Stomach smooth muscle (tissue), 2 donors: ENCODE results near the gene SOX5.
"Not testable (repeated sequence)": the region's sequence is repeated elsewhere in the genome, so short reads cannot be mapped to it uniquely, and the experiment has no call there.

Experiments used
- H3K27ac ChIP-seq: one replicate; pipeline ENCODE4 v1.7.0; 2013; ENCODE audit warnings: mild to moderate bottlenecking, low read length, inconsistent platforms
- H3K27me3 ChIP-seq, 2 donors: one replicate each; pipeline ENCODE4 v1.7.0; 2013; ENCODE audit warnings: low read length in 2 of 2; ENCODE audit not compliant: insufficient read depth in 2 of 2, control insufficient read depth in 1 of 2
- H3K36me3 ChIP-seq, 2 donors: one replicate each; pipeline ENCODE4 v1.7.0; 2013; ENCODE audit warnings: low read length in 2 of 2; ENCODE audit not compliant: control insufficient read depth in 2 of 2, insufficient read depth in 2 of 2
- H3K4me1 ChIP-seq: one replicate; pipeline ENCODE4 v1.7.0; 2013; ENCODE audit warnings: low read length; ENCODE audit not compliant: control insufficient read depth, insufficient read depth
- H3K4me3 ChIP-seq, 2 donors: one replicate each; pipeline ENCODE4 v1.7.0; 2013; ENCODE audit warnings: low read length in 2 of 2
- H3K9ac ChIP-seq, 2 donors: one replicate each; pipeline ENCODE4 v1.7.0; 2013; ENCODE audit warnings: low read length in 2 of 2, mild to moderate bottlenecking in 1 of 2
- H3K9me3 ChIP-seq, 2 donors: one replicate each; pipeline ENCODE4 v1.7.0; 2013; ENCODE audit warnings: low read length in 2 of 2; ENCODE audit not compliant: control insufficient read depth in 2 of 2
- donor health status: healthy.
- donor health status: Pancreatic carcinoma.

Gene SOX5

DNA sequence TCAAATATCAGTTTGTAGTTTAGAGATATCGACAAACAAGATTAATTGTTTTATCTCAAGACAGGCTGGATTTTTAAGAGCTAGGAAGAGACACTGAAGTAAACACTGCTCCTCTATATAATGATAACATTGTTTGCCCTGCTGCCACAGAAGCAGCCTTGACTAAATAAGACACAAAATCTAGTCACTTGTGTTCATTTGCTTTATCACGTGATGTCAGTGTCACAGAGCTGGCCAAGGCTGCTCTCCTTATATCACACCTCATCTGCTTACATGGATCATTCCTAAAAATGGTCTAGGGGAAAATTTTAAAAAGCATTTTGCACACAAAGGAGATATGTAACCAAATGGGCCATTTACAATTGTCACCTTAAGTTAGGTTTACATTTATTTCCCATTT is 64.1 kb downstream of the SOX5 start:
- no peaks in the 10 kb centered on the region for H3K36me3 ChIP-seq
- no peak overlapping the region for H3K4me3 ChIP-seq
- H3K27me3 ChIP-seq = no peaks in the 10 kb centered on the region
- H3K9me3 ChIP-seq = no peaks in the 10 kb centered on the region
- no peak overlapping the region for H3K9ac ChIP-seq
- H3K27ac ChIP-seq = no peak overlapping the region
- H3K4me1 ChIP-seq = no peaks in the 10 kb centered on the region

DNA sequence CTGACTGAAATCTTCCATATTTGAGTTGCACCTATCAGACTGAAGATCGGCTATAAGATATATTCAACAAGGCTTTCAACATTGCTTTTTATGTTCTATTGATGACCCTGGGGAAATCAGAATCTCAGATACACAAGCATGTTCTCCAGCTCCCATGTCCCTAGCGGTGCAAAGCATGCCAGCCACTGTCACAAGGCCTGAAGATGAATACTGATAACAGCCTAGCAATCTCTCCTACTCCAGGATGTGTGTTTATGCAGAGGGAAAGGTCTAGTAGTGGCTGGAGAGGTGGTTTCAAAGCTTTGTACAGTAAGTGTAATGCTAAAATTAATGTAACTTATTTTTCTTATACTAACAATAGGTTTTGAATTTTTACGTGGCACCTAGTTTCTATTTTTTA is 64.6 kb downstream of the SOX5 start:
- Histone ChIP-seq H3K4me1 (no peaks in the 10 kb centered on the region), H3K4me3 (no peak overlapping the region), H3K9me3 (no peaks in the 10 kb centered on the region), H3K9ac (no peak overlapping the region), H3K27me3 (no peaks in the 10 kb centered on the region), H3K36me3 (no peaks in the 10 kb centered on the region), H3K27ac (no peak overlapping the region)

DNA sequence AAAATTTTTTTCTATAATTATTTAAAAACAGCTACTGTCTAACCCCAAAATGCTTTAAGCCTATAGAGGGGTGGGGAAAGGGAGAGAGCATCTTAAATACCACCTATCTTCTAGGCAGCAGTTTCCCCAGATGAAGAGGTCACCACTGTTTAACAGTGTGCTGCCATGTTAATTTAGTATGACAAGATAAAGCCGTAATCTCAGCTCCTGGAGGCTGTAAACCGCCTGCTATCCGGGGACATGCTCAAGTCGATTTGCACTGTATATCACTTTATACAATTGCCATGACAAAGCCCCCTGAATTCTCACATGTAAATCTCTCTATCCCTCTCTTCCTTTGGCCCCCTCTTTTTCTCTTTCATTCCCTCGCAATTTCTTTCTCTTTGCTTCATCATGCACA is 68.5 kb downstream of the SOX5 start:
- no peak overlapping the region for H3K9ac ChIP-seq
- H3K9me3 ChIP-seq = no peaks in the 10 kb centered on the region
- no peaks in the 10 kb centered on the region for H3K36me3 ChIP-seq

DNA sequence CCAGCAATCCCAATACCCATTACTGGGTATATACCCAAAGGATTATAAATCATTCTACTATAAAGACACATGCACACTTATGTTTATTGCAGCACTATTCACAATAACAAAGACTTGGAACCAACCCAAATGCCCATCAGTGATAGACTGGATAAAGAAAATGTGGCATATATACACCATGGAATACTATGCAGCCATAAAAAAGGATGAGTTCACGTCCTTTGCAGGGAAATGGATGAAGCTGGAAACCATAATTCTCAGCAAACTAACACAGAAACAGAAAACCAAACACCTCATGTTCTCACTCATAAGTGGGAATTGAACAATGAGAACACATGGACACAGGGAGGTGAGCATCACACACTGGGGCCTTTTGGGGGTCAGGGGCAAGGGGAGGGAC is 72.9 kb downstream of the SOX5 start:
- not testable (repeated sequence) for H3K36me3 ChIP-seq, H3K9me3 ChIP-seq, H3K27me3 ChIP-seq, H3K9ac ChIP-seq, H3K4me1 ChIP-seq, H3K27ac ChIP-seq, H3K4me3 ChIP-seq

More for the DNA sequence above, 68.5 kb downstream of the SOX5 start:
- Histone ChIP-seq H3K27me3 (no peaks in the 10 kb centered on the region), H3K4me3 (no peak overlapping the region), H3K4me1 (no peaks in the 10 kb centered on the region), H3K27ac (no peak overlapping the region)

DNA sequence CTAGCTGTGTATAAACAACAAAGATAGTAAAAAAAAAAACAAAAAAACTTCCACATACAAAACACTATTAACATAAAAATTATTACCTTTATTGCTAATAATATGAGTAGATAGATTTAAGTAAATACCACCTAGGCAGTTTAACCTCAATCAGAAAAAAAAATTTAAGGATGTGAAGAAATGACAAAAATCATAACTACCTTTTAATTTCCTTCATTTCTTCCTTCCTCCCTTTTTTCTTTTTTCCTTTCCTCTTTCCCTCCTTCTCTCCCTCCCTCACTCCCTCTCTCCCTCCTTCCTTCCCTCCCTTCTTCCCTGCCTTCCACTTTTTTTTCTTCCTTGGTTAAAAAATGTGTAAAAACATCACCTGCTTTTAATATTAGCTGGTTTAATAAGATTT is 81.7 kb downstream of the SOX5 start:
- Histone ChIP-seq H3K36me3 (no peaks in the 10 kb centered on the region), H3K9me3 (no peaks in the 10 kb centered on the region), H3K9ac (no peak overlapping the region), H3K4me1 (no peaks in the 10 kb centered on the region), H3K27ac (no peak overlapping the region), H3K27me3 (no peaks in the 10 kb centered on the region), H3K4me3 (no peak overlapping the region)

DNA sequence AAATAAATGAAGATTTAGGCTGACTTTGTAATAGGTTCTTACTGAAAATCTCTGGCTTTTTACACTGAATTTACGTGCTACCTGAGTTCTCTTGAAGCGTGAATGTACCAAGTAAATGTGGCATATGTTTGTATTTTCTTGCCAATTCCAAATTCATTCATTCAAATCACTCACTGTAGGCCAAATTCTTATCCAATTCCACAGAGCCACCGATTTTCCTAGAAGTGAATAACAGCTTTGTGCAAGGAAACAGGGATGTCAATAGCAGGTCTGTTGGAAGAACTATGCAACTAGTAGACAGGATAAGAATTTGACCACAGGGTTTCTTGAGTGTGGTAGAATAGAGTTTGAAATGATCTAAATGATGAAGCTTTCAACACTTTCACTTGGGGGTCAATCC is 86.8 kb downstream of the SOX5 start:
- H3K27ac ChIP-seq = no peak overlapping the region
- no peaks in the 10 kb centered on the region for H3K36me3 ChIP-seq
- peaks cover 0 to 6% of the 10 kb centered on the region in 2 donors for H3K9me3 ChIP-seq
- no peaks in the 10 kb centered on the region for H3K4me1 ChIP-seq
- no peaks in the 10 kb centered on the region for H3K27me3 ChIP-seq
- H3K4me3 ChIP-seq = no peak overlapping the region
- no peak overlapping the region for H3K9ac ChIP-seq

DNA sequence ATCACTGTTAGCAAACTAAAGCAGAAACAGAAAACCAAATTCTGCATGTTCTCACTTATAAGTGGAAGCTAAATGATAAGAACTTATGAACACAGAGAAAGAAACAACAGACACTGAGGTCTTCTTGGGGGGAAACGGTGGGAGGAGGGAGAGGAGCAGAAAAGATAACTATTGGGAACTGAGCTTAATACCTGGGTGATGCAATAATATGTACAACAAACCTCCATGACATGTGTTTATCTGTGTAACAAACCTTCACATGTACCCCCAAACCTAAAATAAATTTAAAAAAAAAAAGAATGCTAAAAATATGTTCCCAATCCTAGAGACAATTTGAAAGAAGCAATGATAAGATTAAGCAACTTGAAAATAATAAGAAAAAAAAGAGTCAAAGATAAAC is 89.5 kb downstream of the SOX5 start:
- Histone ChIP-seq H3K27ac (no peak overlapping the region), H3K4me3 (no peak overlapping the region), H3K9ac (no peak overlapping the region), H3K36me3 (no peaks in the 10 kb centered on the region), H3K27me3 (no peaks in the 10 kb centered on the region), H3K9me3 (peaks cover 0 to 6% of the 10 kb centered on the region in 2 donors), H3K4me1 (no peaks in the 10 kb centered on the region)

DNA sequence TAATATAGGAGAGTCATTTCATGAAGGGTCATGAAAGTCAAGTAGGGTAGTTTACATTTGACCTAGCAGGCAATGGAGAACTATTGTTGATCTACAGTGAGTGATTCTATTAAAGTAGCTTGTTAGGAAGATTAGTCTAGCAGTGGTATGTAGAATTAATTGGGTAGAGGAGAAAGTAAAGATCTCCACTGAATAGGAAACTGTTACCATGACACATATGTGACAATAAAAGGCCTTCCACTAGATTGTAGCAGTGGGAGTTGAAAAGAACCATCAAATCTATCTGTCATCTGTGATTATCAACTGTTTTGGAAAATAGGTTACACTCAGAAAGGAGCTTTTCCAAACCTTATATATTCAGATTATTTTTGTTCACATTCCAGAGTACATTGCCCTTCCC is 92.3 kb downstream of the SOX5 start:
- Histone ChIP-seq H3K27me3 (no peaks in the 10 kb centered on the region), H3K4me1 (no peaks in the 10 kb centered on the region), H3K36me3 (no peaks in the 10 kb centered on the region), H3K9me3 (peaks cover 0 to 6% of the 10 kb centered on the region in 2 donors), H3K27ac (no peak overlapping the region), H3K4me3 (no peak overlapping the region), H3K9ac (no peak overlapping the region)

DNA sequence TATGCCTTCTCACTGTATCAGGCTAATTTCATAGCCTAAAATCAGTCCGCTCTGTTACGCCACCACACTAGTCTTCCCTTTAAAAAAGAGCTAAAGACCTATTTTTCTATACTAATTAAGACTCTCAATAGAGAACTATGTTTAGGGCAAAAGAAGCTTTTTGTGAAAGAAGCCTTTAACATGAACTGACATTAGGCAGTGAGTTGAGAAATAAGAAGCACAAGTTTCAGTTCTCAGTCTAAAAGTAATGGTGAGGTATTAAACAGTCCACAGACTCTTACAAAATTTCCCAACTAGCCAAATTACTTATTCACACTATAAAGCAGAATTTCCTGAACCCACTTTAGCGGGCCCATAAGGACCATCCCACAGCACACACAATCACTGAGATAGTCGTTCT is 93.7 kb downstream of the SOX5 start:
- Histone ChIP-seq H3K9ac (no peak overlapping the region), H3K27ac (no peak overlapping the region), H3K4me1 (no peaks in the 10 kb centered on the region), H3K27me3 (no peaks in the 10 kb centered on the region), H3K4me3 (no peak overlapping the region), H3K9me3 (peaks cover 0 to 6% of the 10 kb centered on the region in 2 donors), H3K36me3 (no peaks in the 10 kb centered on the region)

DNA sequence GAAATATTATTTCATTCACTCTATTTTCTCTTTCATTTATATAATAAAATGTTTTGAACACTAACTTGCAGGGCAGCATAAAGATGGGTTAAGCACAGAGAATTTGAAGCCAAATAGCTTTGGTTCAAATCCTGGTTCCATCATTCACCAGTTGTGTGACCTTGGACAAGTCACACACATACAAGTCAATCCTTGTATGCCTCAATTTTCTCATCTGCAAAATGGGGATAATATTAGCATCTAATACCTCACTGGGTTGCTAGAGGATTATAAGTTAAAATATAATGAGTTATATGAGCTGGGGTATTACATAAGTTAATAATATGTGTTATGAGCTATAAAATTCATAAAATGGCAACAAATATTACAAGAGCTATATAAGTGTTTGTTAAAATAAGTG is 94.9 kb downstream of the SOX5 start:
- Histone ChIP-seq H3K27ac (no peak overlapping the region), H3K9me3 (peaks cover 0 to 3% of the 10 kb centered on the region in 2 donors), H3K4me3 (no peak overlapping the region), H3K4me1 (no peaks in the 10 kb centered on the region), H3K36me3 (no peaks in the 10 kb centered on the region), H3K9ac (no peak overlapping the region), H3K27me3 (no peaks in the 10 kb centered on the region)

DNA sequence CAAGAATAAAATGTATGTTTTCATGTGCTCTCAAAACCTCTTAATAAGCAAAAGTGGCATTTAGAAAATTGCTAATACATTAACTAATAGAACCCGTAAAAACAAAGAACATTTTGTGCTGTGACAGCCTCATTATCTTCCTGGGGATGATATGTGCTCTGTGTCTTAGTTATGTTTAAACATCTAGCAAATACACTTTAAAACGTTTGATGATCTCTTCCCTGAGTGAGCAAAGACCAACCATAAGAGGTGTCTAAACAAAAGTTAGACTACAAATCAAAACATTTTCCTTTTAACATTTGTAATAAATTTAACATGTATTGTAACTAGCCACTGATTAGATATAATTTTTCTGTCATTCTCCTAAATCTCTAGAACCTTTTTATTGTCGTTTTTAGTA is 95.8 kb downstream of the SOX5 start:
- Histone ChIP-seq H3K4me1 (no peaks in the 10 kb centered on the region), H3K4me3 (no peak overlapping the region), H3K27me3 (no peaks in the 10 kb centered on the region), H3K36me3 (no peaks in the 10 kb centered on the region), H3K9me3 (no peaks in the 10 kb centered on the region), H3K9ac (no peak overlapping the region), H3K27ac (no peak overlapping the region)

DNA sequence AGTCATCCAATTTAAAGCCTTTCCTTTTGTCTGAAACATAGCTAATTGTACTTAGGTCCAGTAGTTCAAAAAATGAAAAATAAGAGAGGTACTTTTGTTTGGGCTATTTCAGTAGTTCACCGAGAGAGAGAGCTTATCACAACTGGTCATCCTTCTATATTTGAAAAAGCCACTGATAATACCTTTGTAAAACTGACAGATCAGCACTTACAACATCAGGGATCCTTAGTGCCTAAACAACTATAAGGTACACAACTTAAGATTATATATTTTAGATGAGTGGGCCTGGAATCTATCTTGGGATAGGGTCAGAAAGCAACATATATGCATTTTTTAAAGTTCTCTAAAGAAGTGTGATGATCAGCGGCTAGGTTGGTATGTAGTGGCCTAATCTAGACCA is 97.9 kb downstream of the SOX5 start:
- no peaks in the 10 kb centered on the region for H3K36me3 ChIP-seq
- H3K4me3 ChIP-seq = no peak overlapping the region
- H3K9ac ChIP-seq = no peak overlapping the region
- no peaks in the 10 kb centered on the region for H3K27me3 ChIP-seq
- H3K9me3 ChIP-seq = no peaks in the 10 kb centered on the region
- H3K4me1 ChIP-seq = no peaks in the 10 kb centered on the region
- H3K27ac ChIP-seq = no peak overlapping the region
